ENCODE measurements around the gene PRSS16.
A peak's percentile ranks its signal among the peaks of the same experiment; 100 is the strongest.

PRSS16 gene

GRCh38 chr6:27283279-27283678 is 35.8 kb downstream of the PRSS16 start:
- H3K4me3 ChIP-seq (ENCODE audit: low read depth, low read length), result no peak overlapping the region
- no peak for DNase-seq (ENCODE audit: low read depth)
- TF ChIP-seq CTCF (IDR thresholded peaks at IDR 0.05; ENCODE audit: insufficient read depth, low read depth, low read length, missing control alignments), result no peak

GRCh38 chr6:27286141-27286540 is 38.6 kb downstream of the PRSS16 start:
- H3K4me3 ChIP-seq (ENCODE audit: low read depth, low read length), result no peak overlapping the region
- DNase-seq (ENCODE audit: low read depth), result no peak
- TF ChIP-seq CTCF (IDR thresholded peaks at IDR 0.05; ENCODE audit: insufficient read depth, low read depth, low read length, missing control alignments), result no peak

- DNase-seq (ENCODE audit: low read depth), result no peak
- H3K4me3 ChIP-seq (ENCODE audit: low read depth, low read length), result peak overlapping the region; percentile 57
- no peak for TF ChIP-seq CTCF (IDR thresholded peaks at IDR 0.05; ENCODE audit: insufficient read depth, low read depth, low read length, missing control alignments)
Measured at GRCh38 chr6:27287751-27288135, 40.2 kb downstream of the PRSS16 start.

- peak overlapping the region; percentile 57 for H3K4me3 ChIP-seq (ENCODE audit: low read depth, low read length)
- DNase-seq (ENCODE audit: low read depth), result peak; percentile 50
- TF ChIP-seq CTCF (IDR thresholded peaks at IDR 0.05; ENCODE audit: insufficient read depth, low read depth, low read length, missing control alignments), result no peak
Measured at GRCh38 chr6:27288136-27289044, 40.9 kb downstream of the PRSS16 start.

GRCh38 chr6:27290065-27290849 is 42.8 kb downstream of the PRSS16 start:
- H3K4me3 ChIP-seq (ENCODE audit: low read depth, low read length), result no peak overlapping the region
- DNase-seq (ENCODE audit: low read depth), result no peak
- no peak for TF ChIP-seq CTCF (IDR thresholded peaks at IDR 0.05; ENCODE audit: insufficient read depth, low read depth, low read length, missing control alignments)

- DNase-seq (ENCODE audit: low read depth), result no peak
- no peak overlapping the region for H3K4me3 ChIP-seq (ENCODE audit: low read depth, low read length)
- TF ChIP-seq CTCF (IDR thresholded peaks at IDR 0.05; ENCODE audit: insufficient read depth, low read depth, low read length, missing control alignments), result no peak
Measured at GRCh38 chr6:27290850-27291208, 43.3 kb downstream of the PRSS16 start.

Measured in GM12865 (cell line).